ENCODE results near the gene ALDH16A1. TPM values are rescaled to one million over a fixed set of nuclear protein-coding genes. Genes with fewer than 3 reads are reported as not detected.

Gene ALDH16A1
- polyA plus RNA-seq, 1 donor (not counting 4 experiments of a cell fraction or from before 2014, with no cell fraction given), result 7.1 TPM

DNA sequence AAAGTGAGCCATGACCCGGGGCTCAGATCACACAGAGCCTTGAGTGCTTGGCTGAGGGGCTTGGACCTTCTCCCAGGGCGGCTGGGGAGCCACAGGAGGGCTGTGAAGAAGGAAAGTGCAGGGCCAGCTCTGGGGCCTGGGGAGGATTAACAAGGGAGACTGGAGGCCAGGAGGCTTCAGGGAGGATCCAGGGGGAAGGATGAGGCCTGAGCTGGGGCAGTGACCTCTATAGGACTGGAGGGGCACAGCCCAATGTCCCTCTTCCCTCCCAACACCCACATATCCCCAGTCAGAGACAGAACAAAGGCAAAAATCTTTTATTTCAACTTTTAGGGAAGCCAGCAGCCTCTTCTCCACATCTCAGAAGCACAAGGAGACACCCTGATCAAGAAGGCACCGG, 7.0 kb upstream of the ALDH16A1 start:
- Histone ChIP-seq H3K9me3 (ENCODE audit: control insufficient read depth, low read depth, low read length) (no peaks in the 10 kb centered on the region), H3K27me3 (ENCODE audit: control insufficient read depth, extremely low read depth, insufficient read depth, low read length) (peaks cover 16% of the 10 kb centered on the region), H3K4me3 (ENCODE audit: control insufficient read depth in 2 of 3, extremely low read depth in 1 of 3, insufficient read depth in 2 of 3, low read depth in 1 of 3, low read length in 3 of 3) (no peak overlapping the region), H3K4me2 (ENCODE audit: control insufficient read depth, extremely low read depth, insufficient read depth, low read depth, low read length) (no peak overlapping the region), H3K9me1 (ENCODE audit: control insufficient read depth, extremely low read depth, insufficient read depth, low read length) (no peaks in the 10 kb centered on the region), H4K20me1 (ENCODE audit: control insufficient read depth, extremely low read depth, insufficient read depth, low read length) (no peaks in the 10 kb centered on the region), H2AFZ (ENCODE audit: control insufficient read depth, low read length) (no peak overlapping the region), H3K27ac (ENCODE audit: control insufficient read depth, insufficient read depth, low read length) (no peak overlapping the region), H3K79me2 (ENCODE audit: control insufficient read depth, insufficient read depth, low read length) (peaks cover 9% of the 10 kb centered on the region), H3K4me1 (ENCODE audit: control insufficient read depth, extremely low read depth, insufficient read depth, low read length) (peaks cover 11% of the 10 kb centered on the region), H3K9ac (ENCODE audit: control insufficient read depth, extremely low read depth, insufficient read depth, low read length) (no peak overlapping the region), H3K36me3 (ENCODE audit: control insufficient read depth in 2 of 2, extremely low read depth in 1 of 2, insufficient read depth in 2 of 2, low read length in 2 of 2) (peaks cover 7 to 13% of the 10 kb centered on the region in 2 experiments)
- TF ChIP-seq CTCF (optimal IDR thresholded peaks at IDR 0.05 in 1 of 3, IDR thresholded peaks at IDR 0.05 in 1 of 3, conservative IDR thresholded peaks at IDR 0.05 in 1 of 3; ENCODE audit: extremely low read depth in 1 of 3, insufficient read depth in 2 of 3, low read length in 3 of 3), result peak in 1 of 3 experiments; percentile 14
- TF ChIP-seq EZH2 (IDR thresholded peaks at IDR 0.05; ENCODE audit: low read length), result no peak
- dilution Hi-C loops (cut with MboI; ENCODE audit: extremely low pct_ligation_motif_present, low sequenced_read_pairs), result no loop called here
- no peak for FAIRE-seq
- no peak for DNase-seq (ENCODE audit: low read depth, low spot score)

GRCh38 chr19:49447485-49448431, 5.3 kb upstream of the ALDH16A1 start:
- Histone ChIP-seq H3K36me3 (ENCODE audit: control insufficient read depth in 2 of 2, extremely low read depth in 1 of 2, insufficient read depth in 2 of 2, low read length in 2 of 2) (peaks cover 7 to 13% of the 10 kb centered on the region in 2 experiments), H3K27me3 (ENCODE audit: control insufficient read depth, extremely low read depth, insufficient read depth, low read length) (no peaks in the 10 kb centered on the region), H3K4me3 (ENCODE audit: control insufficient read depth in 2 of 3, extremely low read depth in 1 of 3, insufficient read depth in 2 of 3, low read depth in 1 of 3, low read length in 3 of 3) (no peak overlapping the region), H3K79me2 (ENCODE audit: control insufficient read depth, insufficient read depth, low read length) (peaks cover 13% of the 10 kb centered on the region), H3K27ac (ENCODE audit: control insufficient read depth, insufficient read depth, low read length) (no peak overlapping the region), H3K9ac (ENCODE audit: control insufficient read depth, extremely low read depth, insufficient read depth, low read length) (no peak overlapping the region), H3K9me1 (ENCODE audit: control insufficient read depth, extremely low read depth, insufficient read depth, low read length) (no peaks in the 10 kb centered on the region), H2AFZ (ENCODE audit: control insufficient read depth, low read length) (no peak overlapping the region), H3K4me1 (ENCODE audit: control insufficient read depth, extremely low read depth, insufficient read depth, low read length) (peaks cover 6% of the 10 kb centered on the region), H4K20me1 (ENCODE audit: control insufficient read depth, extremely low read depth, insufficient read depth, low read length) (no peaks in the 10 kb centered on the region), H3K9me3 (ENCODE audit: control insufficient read depth, low read depth, low read length) (no peaks in the 10 kb centered on the region), H3K4me2 (ENCODE audit: control insufficient read depth, extremely low read depth, insufficient read depth, low read depth, low read length) (no peak overlapping the region)
- DNase-seq (ENCODE audit: low read depth, low spot score) (no peak), FAIRE-seq (no peak)
- dilution Hi-C loops (cut with MboI; ENCODE audit: extremely low pct_ligation_motif_present, low sequenced_read_pairs), result no loop called here
- TF ChIP-seq EZH2 (IDR thresholded peaks at IDR 0.05; ENCODE audit: low read length) (no peak), CTCF (optimal IDR thresholded peaks at IDR 0.05 in 1 of 3, IDR thresholded peaks at IDR 0.05 in 1 of 3, conservative IDR thresholded peaks at IDR 0.05 in 1 of 3; ENCODE audit: extremely low read depth in 1 of 3, insufficient read depth in 2 of 3, low read length in 3 of 3) (no peak)
